GM13977 (cell line): ENCODE results near the gene ARID4B.

Experiments
- DNase-seq: peaks from one replicate; pipeline ENCODE4 v3.0.0; 2012; ENCODE audit warnings: low spot score
- in situ Hi-C: fragments of 300-500 bp; cut with MboI; formaldehyde crosslinking; loops from one replicate; pipeline ENCODE4 v1.12.0; 2022; ENCODE audit warnings: low sequenced_read_pairs, low pct_unique_long_range_greater_than_20kb, mixed read lengths, inconsistent platforms; ENCODE audit not compliant: unreplicated experiment
- TF ChIP-seq, protein P1 (sequence below): IDR thresholded peaks from 2 replicates; pipeline ENCODE4 v1.5.1; 2012; ENCODE audit warnings: mild to moderate bottlenecking, control low read depth; ENCODE audit not compliant: insufficient read depth; ENCODE audit errors: extremely low read depth, missing control alignments

Gene ARID4B

DNA sequence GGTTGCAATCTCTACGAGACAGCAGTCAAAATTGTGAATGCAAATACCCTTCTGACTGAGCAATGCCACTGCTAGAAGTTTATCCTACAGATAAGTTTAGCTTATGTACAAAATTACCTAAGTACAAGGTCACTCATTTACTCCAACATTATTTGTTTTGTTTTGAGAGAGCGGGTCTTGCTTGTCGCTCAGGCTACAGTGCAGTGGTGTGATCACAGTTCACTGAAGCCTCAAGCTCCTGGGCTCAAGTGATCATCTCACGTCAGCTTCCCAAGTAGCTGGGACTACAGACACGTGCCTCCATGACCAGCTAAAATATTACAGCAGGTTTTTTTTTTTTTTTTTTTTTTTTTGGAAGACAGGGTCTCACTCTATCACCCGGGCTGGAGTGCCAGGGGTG lies 182.3 kb downstream of the ARID4B start:
- DNase-seq, result no peak
- in situ Hi-C loops, result no loop called here
- TF ChIP-seq, protein P1, sequence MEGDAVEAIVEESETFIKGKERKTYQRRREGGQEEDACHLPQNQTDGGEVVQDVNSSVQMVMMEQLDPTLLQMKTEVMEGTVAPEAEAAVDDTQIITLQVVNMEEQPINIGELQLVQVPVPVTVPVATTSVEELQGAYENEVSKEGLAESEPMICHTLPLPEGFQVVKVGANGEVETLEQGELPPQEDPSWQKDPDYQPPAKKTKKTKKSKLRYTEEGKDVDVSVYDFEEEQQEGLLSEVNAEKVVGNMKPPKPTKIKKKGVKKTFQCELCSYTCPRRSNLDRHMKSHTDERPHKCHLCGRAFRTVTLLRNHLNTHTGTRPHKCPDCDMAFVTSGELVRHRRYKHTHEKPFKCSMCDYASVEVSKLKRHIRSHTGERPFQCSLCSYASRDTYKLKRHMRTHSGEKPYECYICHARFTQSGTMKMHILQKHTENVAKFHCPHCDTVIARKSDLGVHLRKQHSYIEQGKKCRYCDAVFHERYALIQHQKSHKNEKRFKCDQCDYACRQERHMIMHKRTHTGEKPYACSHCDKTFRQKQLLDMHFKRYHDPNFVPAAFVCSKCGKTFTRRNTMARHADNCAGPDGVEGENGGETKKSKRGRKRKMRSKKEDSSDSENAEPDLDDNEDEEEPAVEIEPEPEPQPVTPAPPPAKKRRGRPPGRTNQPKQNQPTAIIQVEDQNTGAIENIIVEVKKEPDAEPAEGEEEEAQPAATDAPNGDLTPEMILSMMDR, result no peak

- DNase-seq, result no peak
- in situ Hi-C loops, result no loop called here
- TF ChIP-seq, protein P1, result no peak
Measured at GRCh38 chr1:235142991-235143390, 185.0 kb downstream of the ARID4B start.

GRCh38 chr1:235139315-235139714 lies 188.7 kb downstream of the ARID4B start:
- in situ Hi-C loops, result no loop called here
- TF ChIP-seq, protein P1, result no peak
- DNase-seq, result no peak

DNA sequence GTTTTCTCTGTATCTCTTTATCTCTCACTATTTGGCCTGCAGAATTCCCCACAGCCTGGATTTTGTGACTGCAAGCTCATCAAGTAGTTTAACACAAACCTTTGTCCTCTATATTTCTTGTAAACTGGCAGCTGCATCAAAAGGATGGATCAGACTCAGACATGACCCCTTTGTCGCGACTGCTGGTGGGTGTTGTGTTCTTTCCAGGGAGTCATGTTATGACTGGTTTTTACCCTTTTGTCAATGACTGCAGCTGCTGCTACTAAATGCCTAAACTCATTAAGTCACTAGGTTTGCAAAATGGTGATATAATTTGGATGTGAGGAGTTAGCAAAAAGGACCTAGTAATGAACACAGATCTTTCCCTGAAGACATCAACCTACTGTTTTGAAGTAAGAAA lies 189.2 kb downstream of the ARID4B start:
- DNase-seq, result no peak
- TF ChIP-seq, protein P1, result no peak
- in situ Hi-C loops, result no loop called here

DNA sequence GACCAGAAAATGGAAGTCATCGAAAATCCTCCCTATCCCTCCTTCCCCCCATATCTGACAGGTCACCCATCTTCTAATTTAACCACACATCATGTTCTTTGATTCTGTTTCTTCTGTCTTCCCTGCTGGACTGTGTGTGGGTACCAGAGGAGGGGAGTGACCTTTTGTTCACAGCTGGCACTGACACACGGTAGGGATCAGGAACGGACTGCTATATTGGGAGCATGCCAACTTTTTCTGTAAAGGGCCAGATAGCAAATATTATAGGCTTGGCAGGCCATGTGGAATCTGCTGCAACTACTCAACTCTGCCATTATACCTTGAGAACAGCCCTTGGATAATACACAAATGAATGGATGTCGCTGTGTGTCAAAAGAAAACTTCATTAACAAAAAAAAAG lies 191.9 kb downstream of the ARID4B start:
- DNase-seq, result no peak
- in situ Hi-C loops, result no loop called here
- TF ChIP-seq, protein P1, result no peak

- in situ Hi-C loops, result no loop called here
Measured at GRCh38 chr1:235134171-235134570, 193.8 kb downstream of the ARID4B start.

More at GRCh38 chr1:235134171-235134570, 193.8 kb downstream of the ARID4B start:
- TF ChIP-seq, protein P1, result no peak
- DNase-seq, result no peak
